ENCODE results near the gene GPS1. TPM values are rescaled to one million over a fixed set of nuclear protein-coding genes. Genes with fewer than 3 reads are reported as not detected.
A peak's percentile ranks its signal among the peaks of the same experiment; 100 is the strongest.

The GPS1 gene
- total RNA-seq, 1 donor from 2014 or later: 102 TPM

GRCh38 chr17:82053556-82054263 lies 2.0 kb downstream of the GPS1 start:
- H3K36me3 Mint-ChIP-seq (ENCODE audit: low read depth, unreplicated experiment): no peaks in the 10 kb centered on the region
- no peaks in the 10 kb centered on the region for H3K27me3 ChIP-seq (ENCODE audit: insufficient read depth, low read length)
- no peaks in the 10 kb centered on the region for H3K9me3 ChIP-seq (ENCODE audit: insufficient read depth, low read depth, low read length)
- no peak overlapping the region for H3K27ac ChIP-seq (ENCODE audit: low read depth, low read length)
- FAIRE-seq (no peak), DNase-seq (ENCODE audit: low read depth) (no peak)
- H3K27me3 Mint-ChIP-seq (ENCODE audit: low read depth, unreplicated experiment): no peaks in the 10 kb centered on the region
- H3K9ac ChIP-seq (ENCODE audit: low read length): no peak overlapping the region
- peaks cover 43% of the 10 kb centered on the region for H3K79me2 ChIP-seq (ENCODE audit: insufficient read depth, low read length)
- peak overlapping the region; percentile 99 for H3K4me2 ChIP-seq (ENCODE audit: low read length)
- H3K4me3 Mint-ChIP-seq (ENCODE audit: unreplicated experiment): peak overlapping the region; percentile 89
- no peak overlapping the region for H3K27ac Mint-ChIP-seq (ENCODE audit: unreplicated experiment)
- H3K4me1 ChIP-seq (ENCODE audit: insufficient read depth, low read length): peaks cover 17% of the 10 kb centered on the region
- H3K36me3 ChIP-seq (ENCODE audit: insufficient read depth, low read length): peaks cover 3% of the 10 kb centered on the region
- H4K20me1 ChIP-seq (ENCODE audit: insufficient read depth, low read length): peaks cover 39% of the 10 kb centered on the region
- H3K4me1 Mint-ChIP-seq (ENCODE audit: low read depth, unreplicated experiment): peaks cover 5% of the 10 kb centered on the region
- no peak overlapping the region for H2AFZ ChIP-seq (ENCODE audit: low read depth, low read length)
- TF ChIP-seq CTCF (IDR thresholded peaks at IDR 0.05; ENCODE audit: insufficient read depth, low read depth, low read length) (no peak), EZH2 (IDR thresholded peaks at IDR 0.05; ENCODE audit: insufficient read depth, low read length) (no peak)
- H3K4me3 ChIP-seq (ENCODE audit: insufficient read depth, low read depth, low read length): no peak overlapping the region
- H3K9me3 Mint-ChIP-seq (ENCODE audit: unreplicated experiment): no peaks in the 10 kb centered on the region

- no peaks in the 10 kb centered on the region for H3K9me3 Mint-ChIP-seq (ENCODE audit: unreplicated experiment)
- no peak overlapping the region for H3K9ac ChIP-seq (ENCODE audit: low read length)
These were observed 2.8 kb downstream of the GPS1 start for GRCh38 chr17:82054351-82055022.

More at GRCh38 chr17:82054351-82055022, 2.8 kb downstream of the GPS1 start:
- TF ChIP-seq EZH2 (IDR thresholded peaks at IDR 0.05; ENCODE audit: insufficient read depth, low read length) (no peak), CTCF (IDR thresholded peaks at IDR 0.05; ENCODE audit: insufficient read depth, low read depth, low read length) (no peak)
- peaks cover 5% of the 10 kb centered on the region for H3K4me1 Mint-ChIP-seq (ENCODE audit: low read depth, unreplicated experiment)
- no peak overlapping the region for H2AFZ ChIP-seq (ENCODE audit: low read depth, low read length)
- H3K79me2 ChIP-seq (ENCODE audit: insufficient read depth, low read length): peaks cover 43% of the 10 kb centered on the region
- H3K36me3 Mint-ChIP-seq (ENCODE audit: low read depth, unreplicated experiment): no peaks in the 10 kb centered on the region
- H3K27ac ChIP-seq (ENCODE audit: low read depth, low read length): no peak overlapping the region
- no peak overlapping the region for H3K27ac Mint-ChIP-seq (ENCODE audit: unreplicated experiment)
- H3K4me1 ChIP-seq (ENCODE audit: insufficient read depth, low read length): peaks cover 17% of the 10 kb centered on the region
- H3K9me3 ChIP-seq (ENCODE audit: insufficient read depth, low read depth, low read length): no peaks in the 10 kb centered on the region
- H4K20me1 ChIP-seq (ENCODE audit: insufficient read depth, low read length): peaks cover 45% of the 10 kb centered on the region
- H3K27me3 ChIP-seq (ENCODE audit: insufficient read depth, low read length): no peaks in the 10 kb centered on the region
- H3K4me2 ChIP-seq (ENCODE audit: low read length): no peak overlapping the region
- DNase-seq (ENCODE audit: low read depth) (no peak), FAIRE-seq (no peak)
- H3K36me3 ChIP-seq (ENCODE audit: insufficient read depth, low read length): peaks cover 3% of the 10 kb centered on the region
- H3K4me3 Mint-ChIP-seq (ENCODE audit: unreplicated experiment): no peak overlapping the region
- no peaks in the 10 kb centered on the region for H3K27me3 Mint-ChIP-seq (ENCODE audit: low read depth, unreplicated experiment)
- no peak overlapping the region for H3K4me3 ChIP-seq (ENCODE audit: insufficient read depth, low read depth, low read length)
